IPS DF 19.7 (cell line): ENCODE measurements around the gene SLC16A10.
"Not testable (repeated sequence)": the region's sequence is repeated elsewhere in the genome, so short reads cannot be mapped to it uniquely, and the experiment has no call there.

ENCODE experiments used
- DNase-seq: peaks from one replicate; pipeline ENCODE4 v3.0.0-alpha.2; 2013; ENCODE audit warnings: low read depth, low spot score

Gene SLC16A10

GRCh38 chr6:111087106-111087835 is at the start of gene SLC16A10:
Gene SLC16A10 (plus strand): TSS chr6:111087503. CDS start chr6:111087753, 250 bp downstream.
- peak; percentile 33 for DNase-seq

- DNase-seq = no peak
Measured at GRCh38 chr6:111038534-111039252, 48.6 kb upstream of the SLC16A10 start.

GRCh38 chr6:111041917-111042316 is 45.4 kb upstream of the SLC16A10 start:
- no peak for DNase-seq

- no peak for DNase-seq
Measured at GRCh38 chr6:111047244-111047643, 40.1 kb upstream of the SLC16A10 start.

- DNase-seq = no peak
Measured at GRCh38 chr6:111050261-111051023, 36.9 kb upstream of the SLC16A10 start.

- no peak for DNase-seq
Measured at GRCh38 chr6:111052171-111052570, 35.1 kb upstream of the SLC16A10 start.

- DNase-seq = no peak
Measured at GRCh38 chr6:111057074-111057752, 30.1 kb upstream of the SLC16A10 start.

- DNase-seq = no peak
Measured at GRCh38 chr6:111061508-111061907, 25.8 kb upstream of the SLC16A10 start.

- not testable (repeated sequence) for DNase-seq
Measured at GRCh38 chr6:111061985-111062384, 25.3 kb upstream of the SLC16A10 start.

- DNase-seq = not testable (repeated sequence)
Measured at GRCh38 chr6:111062860-111063259, 24.4 kb upstream of the SLC16A10 start.

- no peak for DNase-seq
Measured at GRCh38 chr6:111068109-111068865, 19.0 kb upstream of the SLC16A10 start.

- no peak for DNase-seq
Measured at GRCh38 chr6:111068866-111069234, 18.5 kb upstream of the SLC16A10 start.

- no peak for DNase-seq
Measured at GRCh38 chr6:111069382-111070104, 17.8 kb upstream of the SLC16A10 start.

- no peak for DNase-seq
Measured at GRCh38 chr6:111070105-111071005, 16.9 kb upstream of the SLC16A10 start.

GRCh38 chr6:111072801-111073360 is 14.4 kb upstream of the SLC16A10 start:
- no peak for DNase-seq

- DNase-seq = no peak
Measured at GRCh38 chr6:111074311-111074710, 13.0 kb upstream of the SLC16A10 start.

GRCh38 chr6:111076024-111076695 is 11.1 kb upstream of the SLC16A10 start:
- DNase-seq = no peak

- DNase-seq = no peak
Measured at GRCh38 chr6:111080698-111081097, 6.6 kb upstream of the SLC16A10 start.
